Bronchial epithelial cell (primary cell): ENCODE results near the gene SLC38A4. TPM values are rescaled to one million over a fixed set of nuclear protein-coding genes. Genes with fewer than 3 reads are reported as not detected.

Experiments
- DNase-seq: peaks from one replicate; pipeline ENCODE4 v3.0.0-alpha.2; 2010; ENCODE audit warnings: low read depth
- FAIRE-seq: peaks from 2 replicates; lab custom pipeline; 2011; peaks lifted over from hg19 to GRCh38; lab: Jason Lieb, UNC
- H3K27me3 ChIP-seq: 2 replicates; pipeline ENCODE4 v1.5.1; 2011; ENCODE audit warnings: low read length; ENCODE audit not compliant: control insufficient read depth, insufficient read depth
- H3K36me3 ChIP-seq: 2 replicates; pipeline ENCODE4 v1.5.1; 2011; ENCODE audit warnings: low read length; ENCODE audit not compliant: control insufficient read depth, insufficient read depth
- H3K4me3 ChIP-seq: 2 replicates; pipeline ENCODE4 v1.5.1; 2011; ENCODE audit warnings: mild to moderate bottlenecking, low read depth, low read length, control low read depth
- CTCF ChIP-seq: IDR thresholded peaks from 2 replicates; pipeline ENCODE4 v1.5.1; 2011; ENCODE audit warnings: mild to moderate bottlenecking, moderate library complexity, low read length, control low read depth, inconsistent platforms; ENCODE audit not compliant: insufficient read depth, severe bottlenecking
- total RNA-seq: library from RNA; depleted of rRNA; stranded (reverse); fragments of >200 nt; gene quantifications from 2 replicates; pipeline ENCODE4 v1.2.1, GENCODE V29; 2014

Gene SLC38A4
- total RNA-seq, 1 donor from 2014 or later = 2.9 TPM

GRCh38 chr12:46717159-46717558 is 108.6 kb downstream of the SLC38A4 start:
- no peak for FAIRE-seq
- Histone ChIP-seq H3K27me3 (no peaks in the 10 kb centered on the region), H3K36me3 (no peaks in the 10 kb centered on the region), H3K4me3 (no peak overlapping the region)
- TF ChIP-seq CTCF = no peak
- DNase-seq = no peak
